Hepatocyte (in vitro differentiated cells): ENCODE results near the gene DSCAM. TPM values are rescaled to one million over a fixed set of nuclear protein-coding genes. Genes with fewer than 3 reads are reported as not detected.

Experiments
- DNase-seq: peaks from one replicate; pipeline ENCODE4 v3.0.0-alpha.2; 2016; ENCODE audit warnings: low spot score
- H2AFZ ChIP-seq: fragments of 200-600 bp; sonication (generic); 2 replicates; pipeline ENCODE4 v1.6.0; 2016; ENCODE audit warnings: antibody characterized with exemption, mild to moderate bottlenecking
- H3K27ac ChIP-seq: fragments of 200-600 bp; sonication (generic); 2 replicates; pipeline ENCODE4 v1.5.1; 2016; ENCODE audit warnings: mild to moderate bottlenecking
- H3K27me3 ChIP-seq: fragments of 200-600 bp; sonication (generic); 2 replicates; pipeline ENCODE4 v1.6.1; 2016
- H3K36me3 ChIP-seq: fragments of 200-600 bp; sonication (generic); replicated peaks from 2 replicates; pipeline ENCODE4 v1.5.1; 2016; ENCODE audit warnings: low read depth; ENCODE audit not compliant: insufficient read depth
- H3K4me1 ChIP-seq: fragments of 200-600 bp; sonication (generic); 2 replicates; pipeline ENCODE4 v1.5.1; 2016; ENCODE audit warnings: mild to moderate bottlenecking, moderate library complexity; ENCODE audit not compliant: insufficient read depth
- H3K4me2 ChIP-seq: fragments of 200-600 bp; sonication (generic); 2 replicates; pipeline ENCODE4 v1.6.0; 2016
- H3K4me3 ChIP-seq: fragments of 200-600 bp; sonication (generic); 2 replicates; pipeline ENCODE4 v1.5.1; 2016; ENCODE audit warnings: mild to moderate bottlenecking
- H3K79me2 ChIP-seq: fragments of 200-600 bp; sonication (generic); 2 replicates; pipeline ENCODE4 v1.6.0; 2017; ENCODE audit warnings: mild to moderate bottlenecking
- H3K9me2 ChIP-seq: fragments of 200-600 bp; sonication (generic); replicated peaks from 2 replicates; pipeline ENCODE4 v1.6.0; 2017; ENCODE audit warnings: mild to moderate bottlenecking; ENCODE audit not compliant: insufficient read depth
- H3K9me3 ChIP-seq: fragments of 200-600 bp; sonication (generic); 2 replicates; pipeline ENCODE4 v1.5.1; 2016; ENCODE audit warnings: low read depth, mild to moderate bottlenecking
- H4K20me1 ChIP-seq: fragments of 200-600 bp; sonication (generic); 2 replicates; pipeline ENCODE4 v1.6.0; 2016; ENCODE audit warnings: mild to moderate bottlenecking; ENCODE audit not compliant: insufficient read depth, poor library complexity, severe bottlenecking
- EZH2 ChIP-seq: fragments of 200-600 bp; sonication (generic); IDR thresholded peaks from 2 replicates; pipeline ENCODE4 v1.6.1; 2016; ENCODE audit warnings: antibody characterized with exemption, mild to moderate bottlenecking, borderline replicate concordance
- EZH2phosphoT487 ChIP-seq: fragments of 200-600 bp; sonication (generic); IDR thresholded peaks from one replicate; pipeline ENCODE4 v1.6.1; 2018; ENCODE audit warnings: antibody characterized with exemption, mild to moderate bottlenecking, low read depth, moderate library complexity; ENCODE audit not compliant: unreplicated experiment, severe bottlenecking
- WGBS: methylation state at CpG from one replicate; pipeline ENCODE4 v1.1.6; 2016; ENCODE audit warnings: low lambda C conversion rate; ENCODE audit errors: missing lambda C conversion rate; 5-methylcytosine and 5-hydroxymethylcytosine counted together
- polyA plus RNA-seq: library from polyadenylated mRNA; unstranded; fragments of >200 nt; fragmentation: Nextera tagmentation; extraction: Ambion mirVana; gene quantifications from 2 replicates; pipeline ENCODE4 v1.2.1, GENCODE V29; 2016
- total RNA-seq: library from RNA; depleted of rRNA; stranded (reverse); fragments of >200 nt; gene quantifications from 2 replicates; pipeline ENCODE4 v1.2.3, GENCODE V29; 2014
- TF ChIP-seq, protein P1 (sequence below): fragments of 200-600 bp; sonication (generic); IDR thresholded peaks from 2 replicates; pipeline ENCODE4 v1.5.1; 2016; ENCODE audit warnings: antibody characterized with exemption, mild to moderate bottlenecking; ENCODE audit not compliant: poor library complexity

Gene DSCAM
- total and polyA plus RNA-seq, 2 experiments from 2014 or later: 0.33 TPM; not detected in 1

DNA sequence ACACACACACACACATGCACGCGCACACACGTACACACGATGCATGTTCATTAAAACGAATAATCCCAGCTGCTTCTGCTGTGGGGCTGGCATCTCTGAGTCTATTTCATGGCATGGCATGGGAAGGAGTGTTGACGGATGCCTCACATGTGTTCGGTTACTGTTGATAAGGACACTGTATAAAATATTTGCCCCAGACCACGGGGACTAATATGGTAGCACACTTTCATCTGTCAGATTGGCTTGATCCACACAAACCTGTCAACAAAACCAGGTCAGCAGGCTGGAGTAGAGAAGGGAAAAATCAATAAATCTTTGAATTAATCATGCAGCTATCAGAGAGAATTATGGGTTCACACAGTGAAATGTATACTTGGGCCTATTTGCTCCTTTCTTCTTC is 171.9 kb downstream of the DSCAM start:
- Histone ChIP-seq H3K4me1 (no peaks in the 10 kb centered on the region), H3K27ac (no peak overlapping the region), H3K9me3 (no peaks in the 10 kb centered on the region), H4K20me1 (no peaks in the 10 kb centered on the region), H3K79me2 (no peaks in the 10 kb centered on the region), H3K27me3 (no peaks in the 10 kb centered on the region), H2AFZ (no peak overlapping the region), H3K4me3 (no peak overlapping the region), H3K9me2 (no peaks in the 10 kb centered on the region), H3K36me3 (no peaks in the 10 kb centered on the region), H3K4me2 (no peak overlapping the region)
- TF ChIP-seq EZH2 (no peak), EZH2phosphoT487 (no peak)
- TF ChIP-seq, protein P1, sequence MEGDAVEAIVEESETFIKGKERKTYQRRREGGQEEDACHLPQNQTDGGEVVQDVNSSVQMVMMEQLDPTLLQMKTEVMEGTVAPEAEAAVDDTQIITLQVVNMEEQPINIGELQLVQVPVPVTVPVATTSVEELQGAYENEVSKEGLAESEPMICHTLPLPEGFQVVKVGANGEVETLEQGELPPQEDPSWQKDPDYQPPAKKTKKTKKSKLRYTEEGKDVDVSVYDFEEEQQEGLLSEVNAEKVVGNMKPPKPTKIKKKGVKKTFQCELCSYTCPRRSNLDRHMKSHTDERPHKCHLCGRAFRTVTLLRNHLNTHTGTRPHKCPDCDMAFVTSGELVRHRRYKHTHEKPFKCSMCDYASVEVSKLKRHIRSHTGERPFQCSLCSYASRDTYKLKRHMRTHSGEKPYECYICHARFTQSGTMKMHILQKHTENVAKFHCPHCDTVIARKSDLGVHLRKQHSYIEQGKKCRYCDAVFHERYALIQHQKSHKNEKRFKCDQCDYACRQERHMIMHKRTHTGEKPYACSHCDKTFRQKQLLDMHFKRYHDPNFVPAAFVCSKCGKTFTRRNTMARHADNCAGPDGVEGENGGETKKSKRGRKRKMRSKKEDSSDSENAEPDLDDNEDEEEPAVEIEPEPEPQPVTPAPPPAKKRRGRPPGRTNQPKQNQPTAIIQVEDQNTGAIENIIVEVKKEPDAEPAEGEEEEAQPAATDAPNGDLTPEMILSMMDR: no peak
- WGBS: 93% methylated on average over 8 of the region's 8 CpGs
- DNase-seq: no peak

DNA sequence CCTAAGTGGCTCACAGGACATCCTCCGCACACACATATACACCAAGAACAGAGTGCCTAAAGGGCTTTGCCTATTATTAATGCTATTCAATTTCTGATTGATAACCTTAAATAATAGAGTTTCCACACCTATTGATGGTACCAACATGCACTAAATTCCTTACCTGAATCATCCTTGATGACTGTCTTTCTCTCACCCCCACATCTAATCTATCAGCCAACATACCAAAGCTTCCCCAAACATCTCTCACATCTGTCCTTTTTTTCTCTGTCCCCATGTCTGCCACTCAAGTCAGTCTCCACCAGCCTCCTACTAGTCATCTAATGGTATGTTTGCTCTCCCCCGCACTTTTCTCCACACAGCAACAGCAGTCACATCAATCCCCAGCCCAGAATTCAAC is 174.4 kb downstream of the DSCAM start:
- 83% methylated on average over 2 of the region's 2 CpGs for WGBS
- no peak for DNase-seq
- TF ChIP-seq, protein P1: no peak
- TF ChIP-seq EZH2phosphoT487 (no peak), EZH2 (no peak)
- H3K9me2 ChIP-seq: no peaks in the 10 kb centered on the region
- H3K36me3 ChIP-seq: no peaks in the 10 kb centered on the region
- no peaks in the 10 kb centered on the region for H3K9me3 ChIP-seq
- H3K4me3 ChIP-seq: no peak overlapping the region
- H3K4me2 ChIP-seq: no peak overlapping the region
- H3K4me1 ChIP-seq: no peaks in the 10 kb centered on the region
- H3K27ac ChIP-seq: no peak overlapping the region
- no peaks in the 10 kb centered on the region for H3K79me2 ChIP-seq
- H3K27me3 ChIP-seq: no peaks in the 10 kb centered on the region
- H4K20me1 ChIP-seq: no peaks in the 10 kb centered on the region
- H2AFZ ChIP-seq: no peak overlapping the region

DNA sequence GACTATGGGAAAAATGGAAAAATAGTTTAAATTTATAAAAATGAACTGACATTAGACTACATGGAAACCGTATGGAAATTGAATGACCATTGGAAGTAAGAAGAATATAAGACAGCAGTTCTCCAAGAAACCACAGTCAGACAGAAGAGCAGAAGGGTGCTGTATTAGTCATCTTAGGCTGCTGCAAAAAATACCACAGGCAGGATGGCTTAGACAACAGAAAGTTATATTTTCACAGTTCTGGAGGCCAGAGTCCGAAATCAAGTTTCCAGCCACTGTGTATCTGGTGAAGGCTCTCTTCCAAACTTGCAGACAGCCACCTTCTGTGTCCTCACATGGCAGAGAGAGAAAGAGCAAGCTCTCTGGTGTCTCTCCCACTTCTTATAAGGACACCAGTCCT is 175.2 kb downstream of the DSCAM start:
- Histone ChIP-seq H3K4me2 (no peak overlapping the region), H3K9me2 (no peaks in the 10 kb centered on the region), H3K9me3 (no peaks in the 10 kb centered on the region), H3K4me1 (no peaks in the 10 kb centered on the region), H2AFZ (no peak overlapping the region), H3K4me3 (no peak overlapping the region), H3K27me3 (no peaks in the 10 kb centered on the region), H3K36me3 (no peaks in the 10 kb centered on the region), H3K27ac (no peak overlapping the region), H4K20me1 (no peaks in the 10 kb centered on the region), H3K79me2 (no peaks in the 10 kb centered on the region)
- WGBS: 79% methylated on average over 2 of the region's 2 CpGs
- no peak for DNase-seq
- TF ChIP-seq, protein P1: no peak
- no peak for TF ChIP-seq EZH2
- no peak for TF ChIP-seq EZH2phosphoT487
